GM19463 (cell line): ENCODE results near the gene PCDH9.
A peak's percentile ranks its signal among the peaks of the same experiment; 100 is the strongest.

ENCODE experiments used
- ATAC-seq: cut with Tn5 transposase; IDR thresholded peaks from one replicate; pipeline ENCODE4 v1.9.1; 2021; ENCODE audit warnings: mild to moderate bottlenecking, moderate library complexity; ENCODE audit not compliant: unreplicated experiment

PCDH9 gene

DNA sequence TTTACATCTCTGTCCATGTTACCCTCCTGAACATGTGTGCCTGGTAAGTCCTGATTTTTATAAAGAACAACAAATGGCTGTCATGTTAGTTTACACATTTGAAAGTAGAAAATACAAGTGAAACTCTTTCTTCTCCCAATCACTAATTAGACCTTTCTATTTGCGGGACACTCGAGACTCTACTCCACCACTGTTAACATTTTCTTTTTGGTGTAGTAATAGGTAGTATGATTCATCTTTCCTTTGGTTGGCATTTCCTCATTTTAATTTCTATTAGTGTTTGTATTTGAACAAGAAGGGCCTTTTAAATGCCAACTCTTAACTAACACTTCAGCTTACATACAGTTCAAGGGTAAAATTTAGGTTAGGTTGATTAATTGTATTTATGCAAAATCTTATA is 371.1 kb downstream of the PCDH9 start:
- no peak for ATAC-seq

DNA sequence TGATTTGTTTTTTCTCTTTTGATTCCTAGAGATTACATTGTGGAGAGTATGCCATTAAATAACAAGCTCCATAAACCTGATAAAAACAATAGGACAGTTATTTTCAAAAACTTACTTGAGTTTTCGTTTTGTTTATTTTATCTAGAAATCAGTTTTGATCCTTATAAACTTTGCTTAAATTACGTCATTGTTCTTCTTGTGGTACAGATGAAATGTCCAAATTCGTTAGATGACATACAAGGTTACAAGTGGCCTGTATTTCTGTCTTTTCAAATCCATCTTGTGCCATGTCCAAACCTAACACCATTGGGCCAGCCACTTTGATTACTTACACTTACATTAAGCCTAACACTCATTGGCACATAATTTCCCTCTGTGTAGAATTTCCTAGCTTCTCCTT is 372.0 kb downstream of the PCDH9 start:
- no peak for ATAC-seq

DNA sequence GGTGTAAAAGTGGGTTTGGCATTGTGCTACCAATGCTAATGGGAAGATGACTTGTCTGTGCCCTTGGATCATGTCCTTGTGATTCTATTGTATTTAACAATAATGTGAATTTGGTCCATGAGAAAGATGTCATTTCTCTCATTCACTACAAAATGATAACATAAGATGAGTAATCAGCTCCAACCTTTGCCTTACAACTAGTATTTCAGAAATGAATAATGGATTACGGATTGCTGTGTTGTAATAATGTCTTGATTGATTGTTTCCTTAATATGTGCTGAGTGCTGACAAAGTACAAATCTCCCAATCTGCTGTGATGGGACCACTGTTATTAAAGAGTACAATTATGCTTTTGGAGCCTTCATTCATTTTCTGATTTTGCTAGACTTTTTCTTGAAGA is 375.0 kb downstream of the PCDH9 start:
- ATAC-seq = no peak

DNA sequence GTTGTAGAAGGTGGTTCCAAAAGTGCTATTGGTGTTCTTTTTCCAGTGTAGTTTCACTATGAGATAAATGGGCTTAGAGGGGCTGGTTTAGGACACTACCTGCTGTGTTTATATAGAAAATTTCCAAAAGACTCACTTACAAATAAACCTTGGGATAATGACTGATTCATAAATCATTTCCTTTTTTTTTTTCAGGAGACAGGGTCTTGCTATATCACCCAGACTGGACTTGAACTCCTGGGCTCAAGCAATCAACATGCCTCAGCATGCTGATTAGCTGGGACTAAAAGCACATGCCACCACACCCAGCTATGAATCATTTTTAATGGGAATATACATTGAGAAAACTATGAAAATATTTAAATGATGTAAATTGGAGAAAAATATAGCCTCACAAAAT is 376.6 kb downstream of the PCDH9 start:
- no peak for ATAC-seq

DNA sequence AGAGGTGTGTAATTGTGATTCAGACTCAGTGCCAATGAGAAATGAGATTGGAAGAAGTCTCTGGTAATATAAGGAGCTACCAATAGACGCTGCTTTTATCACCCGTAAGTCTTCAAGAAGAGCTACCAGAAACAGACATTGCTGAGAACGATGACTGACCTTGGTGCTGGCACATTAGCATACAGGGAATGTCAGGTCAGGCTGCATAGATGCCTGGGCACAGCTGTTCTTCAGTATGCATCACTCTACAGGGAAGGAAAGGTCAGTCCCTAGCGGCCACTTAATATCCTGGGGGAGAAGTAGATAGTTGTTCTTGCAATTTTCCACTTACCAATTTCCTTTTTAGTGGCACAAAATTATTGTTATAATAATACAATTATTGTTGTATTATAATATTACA is 380.4 kb downstream of the PCDH9 start:
- no peak for ATAC-seq

DNA sequence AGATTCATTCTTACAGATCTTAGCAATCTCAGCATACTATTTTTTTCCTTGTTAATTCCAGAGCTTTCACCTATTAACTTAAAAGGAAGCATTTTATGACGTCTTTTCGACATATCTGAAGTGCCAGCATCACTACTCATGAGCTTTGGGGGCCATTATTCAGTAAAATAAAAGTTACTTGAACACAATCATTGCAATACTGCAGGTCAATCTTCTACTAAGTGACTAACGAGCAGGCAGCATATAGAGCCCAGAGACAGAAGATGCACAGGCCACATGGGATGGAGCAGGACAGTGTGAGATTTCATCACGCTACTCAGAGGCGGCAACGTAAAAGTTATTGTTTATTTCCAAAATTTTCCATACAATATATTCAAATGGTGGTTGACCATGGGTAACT is 382.6 kb downstream of the PCDH9 start:
- no peak for ATAC-seq

DNA sequence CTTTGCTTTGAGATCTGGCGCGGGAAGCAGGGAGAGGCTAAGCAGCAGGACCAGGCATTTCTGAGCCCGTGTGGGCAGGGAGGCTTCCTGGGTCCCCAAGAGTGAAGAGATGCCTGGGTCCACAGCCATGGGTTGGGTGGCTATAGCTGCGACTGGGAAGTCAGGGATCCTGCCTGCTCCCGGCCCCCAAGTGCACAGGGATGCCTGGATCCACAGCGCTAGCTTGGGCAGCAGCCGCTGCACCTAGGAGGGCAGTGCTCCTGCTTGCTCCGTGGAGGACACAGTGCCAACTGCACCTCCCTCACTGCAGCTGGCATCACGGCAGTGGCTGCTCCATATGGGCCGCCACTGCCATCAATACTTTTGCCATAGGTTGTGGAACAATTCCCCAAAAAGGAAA is 384.7 kb downstream of the PCDH9 start:
- ATAC-seq = no peak

DNA sequence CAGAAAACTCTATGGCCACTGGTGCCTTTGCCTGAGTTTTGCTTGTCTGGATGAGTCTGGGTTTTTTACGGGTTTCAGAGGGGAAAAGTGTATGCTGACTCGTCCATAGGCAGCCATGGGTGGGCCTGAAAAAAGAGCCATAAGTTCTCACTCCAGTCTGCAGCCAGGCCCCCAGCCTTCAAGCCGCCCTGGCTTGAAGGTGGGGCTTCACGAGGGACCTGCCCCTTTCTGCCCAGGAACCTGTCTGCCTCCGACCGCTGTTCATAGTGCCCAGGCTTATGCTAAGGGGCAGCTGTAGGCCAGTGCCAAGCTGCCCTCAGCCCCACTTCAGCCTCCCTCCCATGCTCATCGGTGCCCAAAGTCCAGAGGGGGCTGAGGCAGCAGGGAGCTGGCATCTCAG is 385.2 kb downstream of the PCDH9 start:
- no peak for ATAC-seq

DNA sequence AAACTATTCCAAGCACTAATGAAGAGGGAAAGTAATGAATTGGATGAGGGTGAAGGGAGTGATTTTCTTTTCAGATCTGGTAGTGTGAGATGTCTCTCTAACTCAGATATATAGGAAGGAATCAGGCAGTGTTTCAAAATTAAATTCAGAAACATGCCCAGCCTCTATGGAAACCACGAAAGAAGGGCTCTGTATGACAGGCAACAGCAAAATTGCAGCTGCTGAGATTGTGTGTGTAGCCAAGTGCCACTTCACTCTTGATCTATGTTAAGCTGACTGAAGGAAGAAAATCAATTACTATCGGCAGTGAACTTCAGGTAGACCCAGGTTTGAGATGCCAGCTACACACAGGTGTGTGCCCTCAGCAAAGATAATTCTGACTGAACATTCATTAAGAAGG is 387.4 kb downstream of the PCDH9 start:
- no peak for ATAC-seq

DNA sequence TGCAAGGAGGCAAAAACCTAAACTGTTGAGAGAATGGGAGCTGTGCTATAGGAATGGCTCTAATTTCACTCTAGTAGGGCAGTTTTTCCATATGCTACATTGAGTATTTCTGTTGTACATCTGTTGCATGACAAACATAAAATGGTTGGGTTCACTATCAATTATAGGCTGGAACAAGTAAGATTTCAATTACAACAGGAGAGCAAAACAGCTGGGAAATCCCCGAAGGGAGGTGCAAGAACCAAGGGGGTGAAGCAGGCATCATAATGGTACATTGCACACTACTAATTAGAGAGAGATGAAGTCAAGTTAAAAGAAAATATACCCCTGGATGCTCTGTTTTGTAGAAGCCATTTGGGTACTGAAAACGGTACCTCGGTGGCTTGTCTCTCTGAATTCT is 389.5 kb downstream of the PCDH9 start:
- no peak for ATAC-seq

DNA sequence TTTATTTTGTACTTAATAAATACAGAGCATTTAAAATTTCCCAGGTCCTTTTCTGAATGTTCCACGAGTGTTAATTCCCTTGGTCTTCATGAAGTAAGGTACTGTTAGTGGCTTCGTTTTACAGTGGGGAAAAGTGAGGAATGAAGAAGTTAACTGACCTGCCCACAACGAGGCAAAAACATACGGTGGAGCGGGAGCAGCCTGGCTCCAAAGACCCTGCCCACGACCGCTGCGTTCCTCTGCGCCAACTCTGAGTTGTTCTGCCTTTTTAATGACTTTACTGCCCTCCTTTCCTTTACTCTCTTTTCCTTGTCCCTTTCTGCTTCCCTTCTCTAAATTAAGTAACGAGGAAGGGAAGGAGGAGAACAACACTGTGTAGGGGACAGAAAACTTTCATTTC is 392.9 kb downstream of the PCDH9 start:
- ATAC-seq = no peak

DNA sequence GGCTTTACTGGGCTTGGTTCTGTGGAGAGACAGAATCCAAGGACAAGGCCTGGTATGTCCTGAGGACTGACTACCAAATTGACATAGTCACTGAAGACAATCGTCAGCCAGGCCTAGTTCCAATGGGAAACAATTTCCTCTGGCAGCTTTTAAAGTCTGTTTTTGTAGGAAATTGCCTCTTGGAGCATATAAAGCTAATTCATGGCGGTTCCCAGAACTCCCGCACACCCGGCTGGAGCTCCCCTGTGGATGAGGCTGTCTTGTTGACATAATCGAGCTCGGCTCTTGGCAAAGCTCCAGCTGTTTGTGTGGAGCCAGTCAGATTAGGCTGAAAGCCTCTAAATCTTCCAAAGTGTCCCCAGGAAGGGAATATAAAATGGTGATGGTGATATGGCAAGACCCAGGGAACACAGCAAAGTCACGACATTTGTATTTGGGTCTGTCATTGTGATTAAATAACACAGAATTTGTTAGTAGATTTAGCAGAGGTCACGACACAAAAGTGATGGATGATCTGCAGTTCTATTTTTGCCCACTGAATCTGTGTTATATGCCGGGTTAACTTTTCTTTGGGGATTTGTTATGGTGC is 395.0 kb downstream of the PCDH9 start:
- ATAC-seq = no peak

DNA sequence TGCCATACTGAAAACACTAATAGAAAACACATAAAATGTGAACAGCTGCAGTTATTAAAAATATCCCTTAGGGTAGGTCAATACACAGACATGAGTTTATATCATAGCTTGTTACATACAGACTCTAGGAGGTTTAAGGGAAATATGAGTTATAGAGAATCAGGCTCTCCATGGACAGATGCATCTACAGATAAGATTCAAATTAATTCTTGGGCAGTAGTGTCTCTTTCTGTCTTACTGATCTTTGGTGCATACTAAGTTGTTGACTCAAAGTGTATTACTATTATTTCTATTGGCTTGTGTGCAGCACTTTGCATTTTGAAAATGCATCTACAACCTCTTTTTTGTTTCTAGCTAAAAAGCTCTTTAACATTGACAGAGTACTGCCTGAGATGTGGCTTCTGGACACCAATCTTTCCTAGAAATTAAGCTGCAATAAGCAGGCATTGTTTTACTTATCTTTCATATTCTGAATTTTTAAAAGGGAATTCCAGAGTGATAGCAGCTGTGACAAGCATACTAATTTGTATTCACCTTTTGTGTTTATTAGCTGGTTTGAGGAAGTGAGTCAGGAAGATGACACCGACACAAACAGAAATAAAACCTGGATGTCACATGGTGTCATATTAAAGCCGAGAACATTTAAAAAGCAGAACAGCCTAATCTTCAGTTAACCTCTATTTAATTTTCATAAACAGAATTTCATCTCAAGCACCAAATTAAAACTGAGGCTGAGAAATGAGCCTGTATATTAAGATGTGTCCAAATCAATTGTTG is 399.0 kb downstream of the PCDH9 start:
- ATAC-seq = peak; percentile 58

DNA sequence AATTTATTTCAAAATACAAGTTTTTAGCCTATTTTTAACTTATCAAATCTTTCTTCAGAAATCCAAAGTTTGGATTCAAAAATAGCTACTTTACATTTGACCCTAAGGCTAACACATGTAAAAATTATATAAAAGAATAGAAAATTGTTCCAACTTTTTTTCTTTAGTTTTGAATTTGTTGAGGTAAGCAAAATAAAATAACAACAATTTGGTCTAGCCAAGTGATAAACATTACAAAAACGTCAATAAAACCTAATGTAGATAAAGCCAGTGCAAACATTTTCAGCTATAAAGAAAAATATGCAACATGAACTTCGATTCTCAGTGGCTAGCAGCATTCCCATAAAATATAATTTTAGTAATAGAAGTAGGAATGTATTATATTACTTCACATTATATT is 400.3 kb downstream of the PCDH9 start:
- ATAC-seq = no peak

DNA sequence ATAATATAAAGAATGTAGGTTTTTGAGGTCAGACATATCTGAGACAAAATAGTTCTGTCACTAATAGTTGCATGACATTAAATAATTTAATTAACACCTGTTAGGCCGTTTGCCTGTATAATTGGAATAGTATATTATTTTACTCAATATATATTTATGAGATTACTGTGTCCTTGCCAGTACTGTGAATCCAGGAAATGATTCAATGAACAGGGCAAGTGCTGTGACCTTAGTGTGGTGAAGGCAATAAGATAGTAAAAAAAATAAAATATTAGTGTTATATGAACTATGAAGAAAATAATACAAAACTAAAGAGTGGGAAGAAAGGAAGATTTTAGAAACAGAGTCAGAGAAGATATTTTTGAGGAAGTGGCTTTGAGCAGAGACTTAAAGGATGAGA is 403.7 kb downstream of the PCDH9 start:
- no peak for ATAC-seq

DNA sequence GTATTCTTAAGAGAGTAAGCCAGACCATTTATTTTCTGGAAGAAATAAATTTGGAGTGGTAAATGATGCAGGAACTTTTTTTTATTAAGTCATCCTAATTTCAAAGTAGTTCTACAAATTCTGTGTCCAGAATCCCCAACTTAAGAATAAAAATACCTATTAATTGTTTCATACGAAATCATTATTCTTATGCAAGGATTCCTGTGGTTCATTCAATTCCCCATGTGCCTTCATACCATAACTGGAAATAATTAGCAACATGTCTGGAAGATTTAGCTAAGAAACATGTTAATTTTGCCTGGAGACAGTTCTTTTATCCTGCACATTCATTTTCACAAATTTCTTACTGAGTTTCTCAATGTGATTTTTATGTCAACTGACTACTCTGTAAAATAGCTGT is 408.6 kb downstream of the PCDH9 start:
- no peak for ATAC-seq

DNA sequence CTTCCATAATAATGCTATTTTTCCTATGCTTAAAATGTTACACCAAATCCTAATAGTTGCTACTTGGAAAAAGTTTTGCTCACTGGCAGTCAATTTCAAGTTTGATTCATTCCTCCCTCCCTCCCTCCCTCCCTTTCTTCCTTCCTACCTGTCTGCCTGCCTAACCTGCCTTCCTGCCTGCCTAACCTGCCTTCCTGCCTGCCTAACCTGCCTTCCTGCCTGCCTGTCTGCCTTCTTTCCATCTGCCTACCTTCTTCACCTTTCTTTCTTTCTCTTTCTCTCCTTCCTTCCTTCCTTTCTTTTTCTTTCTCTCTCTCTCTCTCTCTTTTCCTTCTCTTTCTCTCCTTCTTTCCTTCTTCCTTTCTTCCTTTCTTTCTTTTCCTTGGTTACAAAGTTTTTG is 418.7 kb downstream of the PCDH9 start:
- no peak for ATAC-seq

DNA sequence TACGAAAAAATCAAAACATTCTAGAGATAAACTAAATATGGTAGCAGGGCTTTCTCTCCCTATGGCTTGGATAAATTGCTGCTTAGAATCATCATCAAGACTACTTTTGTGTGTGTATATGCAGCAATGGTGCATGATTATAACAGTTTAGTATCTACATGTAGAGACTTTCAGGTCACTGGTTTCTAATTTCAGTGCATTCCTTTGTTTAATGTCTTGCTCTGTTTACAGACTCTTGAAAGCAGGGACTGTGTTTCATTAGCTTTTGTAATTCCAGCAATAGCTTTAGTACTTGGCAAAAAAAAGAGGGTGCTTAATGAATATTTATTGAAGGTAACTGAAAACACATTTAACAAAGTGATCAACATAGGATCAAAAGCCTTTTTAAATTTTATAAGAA is 420.7 kb downstream of the PCDH9 start:
- ATAC-seq = no peak

DNA sequence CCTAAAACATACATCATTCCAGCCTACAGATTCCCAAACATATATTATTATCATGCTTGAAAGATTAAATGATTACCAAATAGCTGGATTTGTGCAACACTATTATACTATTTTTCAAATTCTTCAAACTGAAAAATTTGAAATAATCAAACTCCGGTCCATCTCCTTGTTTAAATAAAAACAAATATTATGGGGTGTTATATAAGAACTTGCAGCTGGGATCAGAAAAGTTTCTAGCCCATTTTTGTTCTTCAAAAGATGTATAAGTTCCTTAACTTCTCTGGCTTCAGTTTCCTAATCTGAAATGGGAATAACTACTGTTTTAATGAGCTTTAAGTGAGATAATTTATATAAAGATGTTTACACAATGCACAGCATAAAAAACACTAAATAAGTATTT is 422.9 kb downstream of the PCDH9 start:
- no peak for ATAC-seq

DNA sequence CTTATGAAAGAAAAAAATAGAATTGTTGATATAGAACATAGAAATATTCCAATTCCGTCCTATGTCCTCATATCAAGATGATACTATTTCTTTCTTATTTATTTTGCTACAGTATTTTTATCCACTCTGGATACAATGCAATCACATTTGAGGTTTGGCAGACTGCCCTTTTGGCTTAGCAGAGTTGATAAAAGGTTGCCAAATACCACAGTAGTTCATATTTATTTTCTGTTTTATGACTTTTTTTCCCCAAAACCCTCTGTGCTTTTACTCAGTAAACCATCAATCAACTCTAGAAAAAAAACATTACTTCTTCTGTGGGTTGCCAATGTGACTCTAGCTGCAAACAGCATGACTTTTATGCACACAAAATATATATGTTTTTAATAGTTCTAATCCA is 424.5 kb downstream of the PCDH9 start:
- no peak for ATAC-seq

DNA sequence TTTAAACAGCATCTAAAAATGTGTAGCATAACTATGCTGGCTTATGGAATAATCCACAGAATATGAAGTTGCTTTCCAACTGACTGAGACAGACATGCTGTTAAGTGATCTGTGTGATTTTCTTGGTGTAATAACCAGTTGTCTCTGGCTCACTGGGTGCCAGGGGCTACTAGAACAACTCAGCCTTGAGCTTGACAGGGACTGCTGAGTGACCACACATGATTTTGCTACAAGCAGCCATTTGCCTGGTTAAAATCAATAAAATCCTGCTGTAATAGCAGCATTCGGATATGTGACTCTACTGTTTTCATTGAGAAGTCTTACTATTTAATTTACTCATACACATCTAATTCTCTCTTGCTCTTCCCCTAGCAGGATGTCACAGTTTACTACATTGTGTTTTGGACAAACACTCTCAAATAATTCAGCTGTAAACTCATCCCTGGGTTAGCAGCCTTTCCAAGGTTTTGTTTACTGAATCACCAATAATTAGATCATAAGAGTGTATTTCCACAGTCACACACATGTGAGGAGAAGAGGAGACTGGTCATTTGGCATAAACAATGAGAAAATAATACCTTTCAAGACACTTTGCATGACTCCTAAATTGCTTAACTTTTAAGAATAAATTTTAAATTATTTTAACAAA is 426.2 kb downstream of the PCDH9 start:
- no peak for ATAC-seq

DNA sequence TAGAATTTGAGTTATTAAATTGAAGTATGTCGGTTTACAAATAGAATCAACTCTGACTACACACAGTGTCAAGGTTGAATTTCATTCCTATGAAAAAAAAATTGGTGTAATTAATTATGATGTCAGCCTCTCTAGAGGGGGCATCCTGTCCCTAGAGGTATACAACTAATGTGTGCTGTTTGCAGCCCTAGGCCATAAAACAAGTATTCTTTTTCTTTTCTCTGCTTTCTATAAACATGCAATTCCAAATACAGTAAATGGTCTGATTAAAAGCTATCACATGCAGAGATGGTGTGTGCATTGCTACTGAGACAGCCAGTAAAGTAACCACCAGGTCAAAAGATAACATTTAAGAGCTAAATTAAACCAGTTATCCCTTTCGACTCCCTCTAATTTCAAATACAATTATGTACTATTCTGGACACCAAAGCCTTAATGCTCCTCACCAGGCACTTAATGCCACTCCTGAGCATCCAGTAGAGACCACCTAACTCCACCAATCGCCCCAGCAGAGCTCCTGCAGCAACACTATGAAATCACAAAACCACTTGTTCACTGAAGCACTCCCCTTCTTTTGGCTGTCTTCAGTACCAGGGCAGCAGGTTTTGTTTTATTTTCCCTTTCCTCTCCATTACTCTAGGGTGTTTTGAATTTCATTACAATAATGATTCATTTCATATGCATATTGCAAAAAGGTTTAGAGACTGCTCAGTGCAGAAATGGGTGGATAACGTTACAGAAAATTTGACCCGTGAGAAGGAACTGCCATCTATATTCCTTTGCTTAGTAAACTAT is 426.9 kb downstream of the PCDH9 start:
- no peak for ATAC-seq
